ENCODE data around the gene NAPB. TPM values are rescaled to one million over a fixed set of nuclear protein-coding genes. Genes with fewer than 3 reads are reported as not detected.

NAPB gene
- total and polyA plus RNA-seq, 2 of the 8 experiments (the other 6 are each of a cell fraction or from before 2014, with no cell fraction given) = 6.2 to 12.3 TPM

- no peaks in the 10 kb centered on the region for H3K4me1 ChIP-seq (replicated peaks in 1 of 4; ENCODE audit: control insufficient read depth in 3 of 4, insufficient read depth in 4 of 4, low read length in 3 of 4)
- no peak overlapping the region for H4K91ac ChIP-seq (replicated peaks; ENCODE audit: insufficient read length, low read length)
- no peak overlapping the region for H3K14ac ChIP-seq (ENCODE audit: insufficient read length)
- no peak overlapping the region for H3K56ac ChIP-seq (replicated peaks; ENCODE audit: insufficient read length, low read depth, low read length)
- H3K27ac ChIP-seq (ENCODE audit: low read depth, low read length) = no peak overlapping the region
- H3K36me3 ChIP-seq (ENCODE audit: control insufficient read depth in 2 of 4, insufficient read depth in 4 of 4, low read length in 3 of 4) = peaks cover 13 to 58% (median 39%) of the 10 kb centered on the region in 4 experiments
- H4K8ac ChIP-seq (ENCODE audit: extremely low read depth, insufficient read depth, low read length) = no peak overlapping the region
- no peak overlapping the region for H2BK120ac ChIP-seq (replicated peaks; ENCODE audit: low read depth, low read length)
- no peaks in the 10 kb centered on the region for H3K9me3 ChIP-seq (ENCODE audit: insufficient read depth in 2 of 2, low read depth in 1 of 2, low read length in 1 of 2)
- no peak overlapping the region for H3K4ac ChIP-seq (replicated peaks; ENCODE audit: insufficient read length, low read depth, low read length)
- H2BK20ac ChIP-seq (ENCODE audit: low read length) = no peak overlapping the region
- 67% methylated on average over 3 of the region's 3 CpGs; no CpG with 5 or more reads in 1 of the 2 experiments for WGBS, 2 experiments (ENCODE audit: extremely low coverage in 1 of 2, insufficient coverage in 1 of 2, insufficient read length in 1 of 2, insufficient replicate concordance in 2 of 2, low coverage in 1 of 2, low lambda C conversion rate in 2 of 2, missing lambda C conversion rate in 1 of 2)
- H4K20me1 ChIP-seq (replicated peaks in 1 of 2; ENCODE audit: control insufficient read depth in 1 of 2, insufficient read depth in 2 of 2, low read length in 2 of 2) = peaks cover 3 to 14% of the 10 kb centered on the region in 2 experiments
- no peak overlapping the region for H3K4me2 ChIP-seq (ENCODE audit: insufficient read depth in 1 of 2, low read depth in 2 of 2, low read length in 2 of 2)
- DNase-seq (ENCODE audit: low read depth in 1 of 2, low spot score in 2 of 2) (no peak), FAIRE-seq (no peak)
- H2BK15ac ChIP-seq (ENCODE audit: low read length) = no peak overlapping the region
- H2BK5ac ChIP-seq (ENCODE audit: low read depth, low read length) = no peak overlapping the region
- no peak overlapping the region for H3K23ac ChIP-seq (ENCODE audit: insufficient read length)
- peaks cover 0 to 21% of the 10 kb centered on the region in 2 experiments; a peak in 2 of 4 replicates for H3K79me2 ChIP-seq (ENCODE audit: control insufficient read depth in 1 of 2, insufficient read depth in 2 of 2, low read length in 2 of 2)
- ChIA-PET CTCF (ENCODE audit: partially characterized antibody) (interaction anchor here (0.6 kb wide), 1 partner anchor 50 kb away, joined by 3 read pairs; no protein-coding TSS in a partner anchor), POLR2A (ENCODE audit: partially characterized antibody) (interaction anchor here (0.6 to 1.3 kb wide), 4 partner anchors 9 to 137 kb away, joined by 3 to 4 read pairs (median 4); partner anchors contain the start of gene GZF1)
- H3K4me3 ChIP-seq (ENCODE audit: extremely low read depth in 1 of 4, insufficient read depth in 2 of 4, low read depth in 3 of 4, low read length in 4 of 4) = no peak overlapping the region
- no peak overlapping the region for H2BK12ac ChIP-seq (ENCODE audit: low read depth, low read length)
- H3K79me1 ChIP-seq (ENCODE audit: low read depth, low read length) = no peaks in the 10 kb centered on the region
- H2AK5ac ChIP-seq (ENCODE audit: low read depth, low read length) = no peak overlapping the region
- no peak overlapping the region for H2AFZ ChIP-seq (ENCODE audit: low read length)
- H4K5ac ChIP-seq (ENCODE audit: insufficient read length, low read depth, low read length) = no peak overlapping the region
- no peak overlapping the region for H3K9ac ChIP-seq (replicated peaks in 1 of 4; ENCODE audit: extremely low read depth in 1 of 4, low read depth in 3 of 4, low read length in 3 of 4)
- no peak overlapping the region for H3K18ac ChIP-seq (ENCODE audit: extremely low read depth, low read length)
- no peaks in the 10 kb centered on the region for H3K23me2 ChIP-seq (ENCODE audit: low read depth, low read length)
- H3K27me3 ChIP-seq (replicated peaks in 1 of 4; ENCODE audit: control insufficient read depth in 3 of 4, extremely low read depth in 1 of 4, insufficient read depth in 3 of 4, low read length in 3 of 4) = no peaks in the 10 kb centered on the region
- TF ChIP-seq SP4 (IDR thresholded peaks at IDR 0.05; ENCODE audit: low read length) = no peak
- TF ChIP-seq TCF12 (IDR thresholded peaks at IDR 0.05; ENCODE audit: low read depth, low read length) = no peak
- TF ChIP-seq BRCA1 (IDR thresholded peaks at IDR 0.05; ENCODE audit: low read depth, low read length) = no peak
- no peak for TF ChIP-seq GABPA (IDR thresholded peaks at IDR 0.05; ENCODE audit: borderline replicate concordance, insufficient read depth, low read length)
- no peak for TF ChIP-seq HDAC6 (IDR thresholded peaks at IDR 0.05; ENCODE audit: low read depth, low read length)
- no peak for TF ChIP-seq EGR1 (IDR thresholded peaks at IDR 0.05; ENCODE audit: borderline replicate concordance, low read depth, low read length)
- no peak for TF ChIP-seq TAF7 (optimal IDR thresholded peaks at IDR 0.05; ENCODE audit: borderline replicate concordance, low read depth, low read length)
- TF ChIP-seq RNF2 (IDR thresholded peaks at IDR 0.05; ENCODE audit: borderline replicate concordance, low read depth, low read length, missing control alignments, poor library complexity, severe bottlenecking) = no peak
- TF ChIP-seq RAD21 (IDR thresholded peaks at IDR 0.05 in 1 of 2, conservative IDR thresholded peaks at IDR 0.05 in 1 of 2; ENCODE audit: low read depth in 2 of 2, low read length in 2 of 2) = no peak
- no peak for TF ChIP-seq YY1 (IDR thresholded peaks at IDR 0.05; ENCODE audit: low read depth, low read length)
- no peak for TF ChIP-seq ATF2 (IDR thresholded peaks at IDR 0.05; ENCODE audit: low read length)
- TF ChIP-seq RXRA (IDR thresholded peaks at IDR 0.05; ENCODE audit: insufficient read depth, low read depth, low read length) = no peak
Observed at GRCh38 chr20:23370873-23371272, 50.4 kb downstream of the NAPB start.
